Muscle of leg (tissue), 11 donors: ENCODE results near the gene GRK1. TPM values are rescaled to one million over a fixed set of nuclear protein-coding genes. Genes with fewer than 3 reads are reported as not detected.

Source experiments
- DNase-seq: peaks from one replicate; pipeline ENCODE4 v3.0.0; 2013
- H3K27ac ChIP-seq: one replicate; pipeline ENCODE4 v1.5.1; 2013; ENCODE audit warnings: mild to moderate bottlenecking, low read length, control low read depth
- H3K27me3 ChIP-seq: one replicate; pipeline ENCODE4 v1.6.1; 2013; ENCODE audit warnings: low read length; ENCODE audit not compliant: control insufficient read depth, insufficient read depth
- H3K36me3 ChIP-seq: one replicate; pipeline ENCODE4 v1.6.1; 2013; ENCODE audit warnings: low read length; ENCODE audit not compliant: control insufficient read depth, insufficient read depth
- H3K4me1 ChIP-seq: one replicate; pipeline ENCODE4 v1.6.1; 2013; ENCODE audit warnings: low read length; ENCODE audit not compliant: control insufficient read depth, insufficient read depth
- H3K4me3 ChIP-seq: one replicate; pipeline ENCODE4 v1.5.1; 2013; ENCODE audit warnings: low read length, control low read depth
- H3K9me3 ChIP-seq: replicated peaks from 2 replicates; pipeline ENCODE4 v1.6.1; 2013; ENCODE audit warnings: low read depth, low read length; ENCODE audit not compliant: control insufficient read depth
- WGBS: methylation state at CpG from one replicate; pipeline ENCODE4 v1.1.5; 2013; ENCODE audit warnings: missing lambda C conversion rate; ENCODE audit not compliant: insufficient coverage; 5-methylcytosine and 5-hydroxymethylcytosine counted together
- polyA plus RNA-seq, 8 donors: library from polyadenylated mRNA; unstranded; fragments of 120-200 nt; gene quantifications; one replicate each; pipeline versions ENCODE4 v1.2.1 to v1.2.3, GENCODE V29; 2013; ENCODE audit warnings: inconsistent platforms in 1 of 8, low replicate concordance in 1 of 8; ENCODE audit not compliant: insufficient read length in 8 of 8, insufficient read depth in 1 of 8
- total RNA-seq: library from RNA; stranded (reverse); fragments of 120-200 nt; gene quantifications from one replicate; pipeline ENCODE4 v1.2.4, GENCODE V29; 2013

Gene GRK1
- total and polyA plus RNA-seq, 9 donors = 0.11 to 0.38 (median 0.22) TPM; not detected in 1

GRCh38 chr13:113656003-113656588, 10.9 kb upstream of the GRK1 start:
- WGBS = 71% methylated on average over 25 of the region's 25 CpGs
- H3K4me1 ChIP-seq = peaks cover 13% of the 10 kb centered on the region
- no peaks in the 10 kb centered on the region for H3K36me3 ChIP-seq
- H3K27me3 ChIP-seq = no peaks in the 10 kb centered on the region
- H3K27ac ChIP-seq = no peak overlapping the region
- DNase-seq = no peak
- H3K9me3 ChIP-seq = no peaks in the 10 kb centered on the region
- no peak overlapping the region for H3K4me3 ChIP-seq

DNA sequence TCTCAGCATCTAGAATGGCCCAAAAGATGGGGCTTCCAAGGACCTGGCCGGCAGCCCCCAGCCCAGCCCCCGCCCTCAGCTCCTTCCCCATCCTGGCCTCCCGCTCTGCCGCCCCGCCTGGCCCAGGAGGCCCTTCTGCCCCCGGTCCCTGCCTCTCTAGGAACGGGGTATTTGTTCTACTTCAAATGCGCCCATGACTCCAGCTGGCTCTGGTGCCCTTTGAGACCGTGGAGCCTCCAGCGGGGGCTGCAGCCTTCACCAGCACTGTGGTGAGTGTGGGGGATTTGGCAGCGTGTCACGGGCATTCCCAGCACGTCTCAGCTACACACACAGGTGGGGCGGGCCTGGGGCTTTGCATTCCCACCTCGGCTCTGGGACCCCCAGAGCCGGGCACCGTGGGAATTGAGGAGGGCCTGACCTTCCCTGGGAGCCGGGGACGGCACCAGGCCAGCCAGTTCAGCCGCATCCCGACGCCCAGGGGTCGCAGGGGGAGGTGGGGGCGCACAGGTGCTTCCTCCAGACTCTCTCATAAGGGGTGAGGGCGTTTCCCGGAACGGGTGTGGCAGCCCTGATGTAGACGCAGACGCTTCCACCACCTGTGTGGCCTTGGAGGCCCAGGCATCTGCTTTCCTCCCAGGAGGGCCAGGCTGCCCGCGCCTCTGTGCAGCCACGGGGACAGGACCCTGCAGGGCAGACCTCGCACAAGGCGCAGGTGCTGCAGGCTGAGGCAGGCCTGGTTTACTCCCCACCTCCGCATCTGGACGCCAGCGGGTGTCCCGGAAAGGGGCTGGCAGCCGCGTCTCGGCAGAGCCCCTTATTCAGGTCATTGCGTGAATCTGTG, 10.0 kb upstream of the GRK1 start:
- Histone ChIP-seq H3K4me1 (peaks cover 13% of the 10 kb centered on the region), H3K9me3 (no peaks in the 10 kb centered on the region), H3K36me3 (no peaks in the 10 kb centered on the region), H3K27ac (no peak overlapping the region), H3K27me3 (no peaks in the 10 kb centered on the region), H3K4me3 (no peak overlapping the region)
- 67% methylated on average over 32 of the region's 42 CpGs for WGBS
- DNase-seq = no peak

GRCh38 chr13:113657851-113658741, 8.9 kb upstream of the GRK1 start, which contains the start of gene ATP4B:
Gene ATP4B (minus strand): TSS chr13:113658198. CDS start chr13:113658144, 54 bp downstream.
- Histone ChIP-seq H3K36me3 (no peaks in the 10 kb centered on the region), H3K4me1 (peaks cover 8% of the 10 kb centered on the region)

DNA sequence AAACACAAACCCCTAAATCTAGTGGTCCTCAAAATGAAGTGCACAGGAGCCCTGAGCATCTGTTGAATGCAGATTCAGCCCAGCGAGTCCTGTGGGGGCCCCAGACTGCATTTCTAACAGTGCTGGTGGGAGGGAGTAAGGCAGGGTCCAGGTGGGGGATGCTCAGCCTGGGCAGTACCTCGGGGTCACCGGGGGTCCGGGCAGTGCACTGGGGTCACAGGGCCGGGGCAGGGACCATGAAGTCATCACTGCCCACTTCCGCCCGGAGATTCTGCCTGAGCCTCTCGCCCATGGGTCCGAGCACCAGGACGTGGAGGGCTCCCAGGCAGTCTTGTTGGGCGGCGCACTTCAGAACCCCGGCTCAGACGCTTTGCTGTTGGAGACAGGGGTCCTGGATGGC, 8.2 kb upstream of the GRK1 start:
- DNase-seq = no peak
- H3K4me1 ChIP-seq = peaks cover under 1% of the 10 kb centered on the region
- WGBS = 86% methylated on average over 13 of the region's 14 CpGs
- no peaks in the 10 kb centered on the region for H3K36me3 ChIP-seq
- H3K27ac ChIP-seq = no peak overlapping the region
- H3K4me3 ChIP-seq = no peak overlapping the region
- no peaks in the 10 kb centered on the region for H3K9me3 ChIP-seq
- H3K27me3 ChIP-seq = no peaks in the 10 kb centered on the region

More at GRCh38 chr13:113657851-113658741, 8.9 kb upstream of the GRK1 start, which contains the start of gene ATP4B:
- H3K9me3 ChIP-seq = no peaks in the 10 kb centered on the region
- no peak within 1 kb of the TSS for H3K27ac ChIP-seq
- no peak for DNase-seq
- no peak within 1 kb of the TSS for H3K4me3 ChIP-seq
- 83% methylated on average over 40 of the region's 47 CpGs for WGBS
- H3K27me3 ChIP-seq = no peaks in the 10 kb centered on the region

GRCh38 chr13:113659337-113659736, 7.7 kb upstream of the GRK1 start:
- H3K27ac ChIP-seq = no peak overlapping the region
- H3K36me3 ChIP-seq = no peaks in the 10 kb centered on the region
- no peaks in the 10 kb centered on the region for H3K4me1 ChIP-seq
- H3K27me3 ChIP-seq = no peaks in the 10 kb centered on the region
- WGBS = 86% methylated on average over 5 of the region's 8 CpGs
- no peak for DNase-seq
- no peaks in the 10 kb centered on the region for H3K9me3 ChIP-seq
- H3K4me3 ChIP-seq = no peak overlapping the region

- no peak for DNase-seq
- WGBS = 88% methylated on average over 1 of the region's 3 CpGs
- H3K4me3 ChIP-seq = no peak overlapping the region
- H3K27me3 ChIP-seq = peaks cover 6% of the 10 kb centered on the region
- H3K27ac ChIP-seq = no peak overlapping the region
- H3K4me1 ChIP-seq = no peaks in the 10 kb centered on the region
- H3K9me3 ChIP-seq = no peaks in the 10 kb centered on the region
- H3K36me3 ChIP-seq = no peaks in the 10 kb centered on the region
Measured at GRCh38 chr13:113660066-113660465, 7.0 kb upstream of the GRK1 start.

DNA sequence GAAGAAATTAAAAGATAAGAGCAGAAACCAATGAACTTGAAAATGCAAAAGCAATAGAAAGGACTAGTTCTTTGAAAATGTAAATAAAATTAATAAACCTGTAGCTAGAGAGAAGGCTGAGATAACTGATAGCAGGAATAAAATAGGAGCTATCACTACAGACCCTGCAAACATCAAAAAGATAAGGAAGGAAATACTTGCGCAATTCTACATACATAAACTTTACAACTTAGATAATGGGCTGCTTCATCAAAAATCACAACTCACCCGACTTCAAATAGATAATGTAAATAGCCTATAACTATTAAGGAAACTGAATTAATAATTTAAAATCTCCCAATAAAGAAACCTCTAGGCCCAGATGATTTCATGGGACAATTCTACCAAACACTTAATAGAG, 5.5 kb upstream of the GRK1 start:
- Histone ChIP-seq H3K9me3 (no peaks in the 10 kb centered on the region), H3K27me3 (peaks cover 10% of the 10 kb centered on the region), H3K36me3 (no peaks in the 10 kb centered on the region), H3K4me1 (no peaks in the 10 kb centered on the region), H3K4me3 (no peak overlapping the region), H3K27ac (no peak overlapping the region)
- no peak for DNase-seq
- no CpG with 5 or more reads among the region's 2 CpGs for WGBS

- H3K4me3 ChIP-seq = no peak overlapping the region
- no peak for DNase-seq
- no peak overlapping the region for H3K27ac ChIP-seq
- no peaks in the 10 kb centered on the region for H3K36me3 ChIP-seq
- H3K4me1 ChIP-seq = no peaks in the 10 kb centered on the region
- no peaks in the 10 kb centered on the region for H3K9me3 ChIP-seq
- H3K27me3 ChIP-seq = peaks cover 10% of the 10 kb centered on the region
- WGBS = 55% methylated on average over 12 of the region's 15 CpGs
Measured at GRCh38 chr13:113663934-113664333, 3.1 kb upstream of the GRK1 start.

GRCh38 chr13:113664751-113665596, 2.0 kb upstream of the GRK1 start:
- no peaks in the 10 kb centered on the region for H3K9me3 ChIP-seq
- H3K4me1 ChIP-seq = no peaks in the 10 kb centered on the region
- no peak overlapping the region for H3K4me3 ChIP-seq
- peaks cover 10% of the 10 kb centered on the region for H3K27me3 ChIP-seq
- DNase-seq = no peak
- 62% methylated on average over 15 of the region's 21 CpGs for WGBS
- H3K27ac ChIP-seq = no peak overlapping the region
- no peaks in the 10 kb centered on the region for H3K36me3 ChIP-seq
